CD14-positive monocyte (primary cell): ENCODE results near the gene DYRK3. TPM values are rescaled to one million over a fixed set of nuclear protein-coding genes. Genes with fewer than 3 reads are reported as not detected.

Source experiments
- DNase-seq, 3 donors: peaks; one replicate each; pipeline ENCODE4 v3.0.0-alpha.2; 2011 to 2022
- H2AFZ ChIP-seq: 2 replicates; pipeline ENCODE4 v1.6.0; 2012; ENCODE audit warnings: mild to moderate bottlenecking, low read depth, low read length, inconsistent platforms; ENCODE audit not compliant: insufficient read depth, poor library complexity, severe bottlenecking
- H3K27ac ChIP-seq, 2 donors: 1 replicate in 1 of 2; 2 replicates in 1 of 2; pipeline ENCODE4 v1.5.1; 2012 to 2013; ENCODE audit warnings: low read length in 2 of 2, control low read depth in 1 of 2, inconsistent platforms in 1 of 2, low read depth in 1 of 2, mild to moderate bottlenecking in 1 of 2
- H3K27me3 ChIP-seq, 2 donors: one replicate each; pipeline versions ENCODE4 v1.6.0 to v1.6.1; 2011 to 2013; ENCODE audit warnings: low read length in 2 of 2; ENCODE audit not compliant: control insufficient read depth in 2 of 2, insufficient read depth in 2 of 2
- H3K36me3 ChIP-seq, 2 donors: replicated peaks in 1 of 2; 1 replicate in 1 of 2; 2 replicates in 1 of 2; pipeline versions ENCODE4 v1.5.1 to v1.6.1; 2012 to 2013; ENCODE audit warnings: low read length in 2 of 2, control low read depth in 1 of 2, inconsistent platforms in 1 of 2, mild to moderate bottlenecking in 1 of 2; ENCODE audit not compliant: insufficient read depth in 2 of 2, control insufficient read depth in 1 of 2
- H3K4me1 ChIP-seq, 2 donors: 1 replicate in 1 of 2; 2 replicates in 1 of 2; pipeline versions ENCODE4 v1.5.1 to v1.6.1; 2012 to 2013; ENCODE audit warnings: low read length in 2 of 2, control low read depth in 1 of 2, inconsistent platforms in 1 of 2, mild to moderate bottlenecking in 1 of 2, moderate library complexity in 1 of 2; ENCODE audit not compliant: insufficient read depth in 2 of 2, control insufficient read depth in 1 of 2
- H3K4me2 ChIP-seq: replicated peaks from 2 replicates; pipeline ENCODE3; 2012; ENCODE audit warnings: low read length, moderate library complexity, mild to moderate bottlenecking; ENCODE audit not compliant: poor library complexity, severe bottlenecking; ENCODE audit errors: extremely low read depth
- H3K4me3 ChIP-seq, 3 experiments: fragments of 200-600 bp in 1 of 3; sonication (generic) in 1 of 3; replicated peaks in 1 of 3; 1 replicate in 2 of 3; 2 replicates in 1 of 3; pipeline ENCODE4 v1.5.1; 2011 to 2013; ENCODE audit warnings: low read length in 3 of 3, mild to moderate bottlenecking in 3 of 3, control low read depth in 2 of 3, low read depth in 2 of 3, inconsistent platforms in 1 of 3, moderate library complexity in 1 of 3
- H3K79me2 ChIP-seq: 2 replicates; pipeline ENCODE4 v1.6.0; 2012; ENCODE audit warnings: mild to moderate bottlenecking, control low read depth, inconsistent platforms, low read length, moderate library complexity; ENCODE audit not compliant: insufficient read depth
- H3K9ac ChIP-seq: 2 replicates; pipeline ENCODE4 v1.6.0; 2017; ENCODE audit warnings: low read length, mild to moderate bottlenecking; ENCODE audit not compliant: insufficient read depth, poor library complexity, severe bottlenecking
- H3K9me3 ChIP-seq, 2 donors: replicated peaks in 1 of 2; 1 replicate in 1 of 2; 2 replicates in 1 of 2; pipeline versions ENCODE4 v1.5.1 to v1.6.1; 2012 to 2013; ENCODE audit warnings: low read length in 2 of 2, control low read depth in 1 of 2; ENCODE audit not compliant: control insufficient read depth in 1 of 2, insufficient read depth in 1 of 2
- H4K20me1 ChIP-seq: 2 replicates; pipeline ENCODE4 v1.6.0; 2012; ENCODE audit warnings: mild to moderate bottlenecking, low read length, control low read depth, moderate library complexity; ENCODE audit not compliant: insufficient read depth
- H3K27ac Mint-ChIP-seq, 7 donors: one replicate each; pipeline ENCODE4 v1.8.0; 2020; ENCODE audit warnings: mild to moderate bottlenecking in 7 of 7, mixed read lengths in 7 of 7, moderate library complexity in 6 of 7, inconsistent platforms in 2 of 7
- H3K27me3 Mint-ChIP-seq, 3 donors: one replicate each; pipeline ENCODE4 v1.8.0; 2021 to 2022; ENCODE audit warnings: low read depth in 3 of 3, mild to moderate bottlenecking in 3 of 3, mixed read lengths in 3 of 3, moderate library complexity in 3 of 3, inconsistent platforms in 1 of 3
- H3K36me3 Mint-ChIP-seq, 2 donors: one replicate each; pipeline ENCODE4 v1.8.0; 2020; ENCODE audit warnings: mixed read lengths in 2 of 2, inconsistent platforms in 1 of 2, mild to moderate bottlenecking in 1 of 2
- H3K4me1 Mint-ChIP-seq: one replicate; pipeline ENCODE4 v1.8.0; 2020; ENCODE audit warnings: mild to moderate bottlenecking, mixed read lengths
- H3K4me3 Mint-ChIP-seq, 2 donors: one replicate each; pipeline ENCODE4 v1.8.0; 2020; ENCODE audit warnings: mild to moderate bottlenecking in 2 of 2, mixed read lengths in 2 of 2, moderate library complexity in 1 of 2
- H3K9me3 Mint-ChIP-seq, 7 donors: one replicate each; pipeline ENCODE4 v1.8.0; 2020 to 2022; ENCODE audit warnings: mixed read lengths in 7 of 7, mild to moderate bottlenecking in 6 of 7, moderate library complexity in 6 of 7, inconsistent platforms in 2 of 7
- CTCF ChIP-seq: fragments of 200-600 bp; IDR thresholded peaks from one replicate; pipeline ENCODE4 v1.8.0; 2022; ENCODE audit warnings: antibody characterized with exemption, mild to moderate bottlenecking
- WGBS: methylation state at CpG from one replicate; pipeline ENCODE4 v1.1.5; 2013; ENCODE audit warnings: missing lambda C conversion rate; ENCODE audit not compliant: insufficient coverage; 5-methylcytosine and 5-hydroxymethylcytosine counted together
- intact Hi-C, 2 donors: fragments of 100-400 bp; cut with micrococcal nuclease; formaldehyde crosslinking; loops; one replicate each; pipeline versions ENCODE4 v1.15.0 to v1.15.1; 2023
- polyA minus RNA-seq: library from RNA; depleted of rRNA, polyadenylated mRNA; stranded (reverse); fragments of >200 nt; gene quantifications from 2 replicates; pipeline ENCODE4 v1.2.3, GENCODE V29; 2012
- polyA plus RNA-seq, 3 donors: library from polyadenylated mRNA; depleted of rRNA in 1 of 3; unstranded in 2 of 3; stranded (reverse) in 1 of 3; fragments of 300-500 nt in 2 of 3; fragments of >200 nt in 1 of 3; fragmentation: Illumina TruSeq in 2 of 3; gene quantifications; 1 replicate in 2 of 3; 2 replicates in 1 of 3; pipeline ENCODE4 v1.2.3, GENCODE V29; 2012 to 2021
- total RNA-seq, 12 experiments: library from RNA in 1 of 12; stranded (reverse) in 1 of 12; fragments of 120-200 nt in 1 of 12; gene quantifications; one replicate each; pipeline ENCODE4 v1.2.4 and lab custom pipeline; 2013 to 2026; ENCODE audit warnings: mixed read lengths in 6 of 12, inconsistent platforms in 1 of 12

DYRK3 gene
- 0.23 TPM for total RNA-seq (2013)
- polyA plus RNA-seq (under 1 TPM in 1 of 3 donors, not detected in 2; 0.13 TPM), polyA minus RNA-seq (0.14 and 0.48 TPM in 2 replicates), total RNA-seq (lab: John Stamatoyannopoulos, UW) (8.0 to 54.5 (median 18.8) reads per million in 11 experiments)

GRCh38 chr1:206635080-206635977, at the start of gene DYRK3:
Gene DYRK3, plus strand, starts transcription at chr1:206635536. Its CDS starts 168 bp downstream, at chr1:206635704.
- Mint-ChIP-seq H3K27me3 (peaks cover 11 to 34% (median 26%) of the 10 kb centered on the region in 3 donors), H3K9me3 (no peaks in the 10 kb centered on the region), H3K4me3 (peak within 1 kb of the TSS; percentile 75 to 90), H3K4me1 (peaks cover 17% of the 10 kb centered on the region), H3K27ac (peak within 1 kb of the TSS in 6 of 7 donors; percentile 18 to 89 (median 71)), H3K36me3 (no peaks in the 10 kb centered on the region)
- DNase-seq = peak; percentile 86 to 90 (median 87)
- Histone ChIP-seq H3K4me3 (peak within 1 kb of the TSS; percentile 38 to 79 (median 72)), H3K9me3 (no peaks in the 10 kb centered on the region), H3K4me2 (peak within 1 kb of the TSS; percentile 87), H3K79me2 (no peaks in the 10 kb centered on the region), H3K36me3 (no peaks in the 10 kb centered on the region), H3K27ac (no peak within 1 kb of the TSS), H2AFZ (peak within 1 kb of the TSS; percentile 85), H3K27me3 (peaks cover 5 to 15% of the 10 kb centered on the region in 2 donors), H3K9ac (peak within 1 kb of the TSS; percentile 54), H4K20me1 (no peaks in the 10 kb centered on the region), H3K4me1 (peaks cover 16 to 22% of the 10 kb centered on the region in 2 donors)
- intact Hi-C loops = loop anchor here (10.0 kb wide), 1 partner anchor 279 kb away; no protein-coding TSS in a partner anchor
- under 1% methylated on average over 68 of the region's 84 CpGs for WGBS
- TF ChIP-seq CTCF = no peak
